SJSA1 (cell line): ENCODE results near the gene KLF9. TPM values are rescaled to one million over a fixed set of nuclear protein-coding genes. Genes with fewer than 3 reads are reported as not detected.
A peak's percentile ranks its signal among the peaks of the same experiment; 100 is the strongest.

Experiments used
- DNase-seq, 2 experiments: peaks; one replicate each; pipeline ENCODE4 v3.0.0-alpha.2; 2015 to 2020; ENCODE audit warnings: low spot score in 2 of 2, low read depth in 1 of 2
- H3K27ac ChIP-seq: fragments of 250-450 bp; sonication (Bioruptor Pico); 2 replicates; pipeline ENCODE4 v1.5.1; 2020; ENCODE audit warnings: mild to moderate bottlenecking, moderate library complexity
- H3K27me3 ChIP-seq: fragments of 250-450 bp; sonication (Bioruptor Pico); replicated peaks from 2 replicates; pipeline ENCODE4 v1.5.1; 2020; ENCODE audit warnings: mild to moderate bottlenecking, moderate library complexity
- H3K36me3 ChIP-seq: fragments of 250-450 bp; sonication (Bioruptor Pico); 2 replicates; pipeline ENCODE4 v1.5.1; 2020; ENCODE audit warnings: mild to moderate bottlenecking
- H3K4me1 ChIP-seq: fragments of 250-450 bp; sonication (Bioruptor Pico); replicated peaks from 2 replicates; pipeline ENCODE4 v1.6.1; 2021; ENCODE audit warnings: mild to moderate bottlenecking
- H3K4me3 ChIP-seq: fragments of 250-450 bp; sonication (Bioruptor Pico); 2 replicates; pipeline ENCODE4 v1.5.1; 2020; ENCODE audit warnings: mild to moderate bottlenecking
- H3K9me3 ChIP-seq: fragments of 250-450 bp; sonication (Bioruptor Pico); replicated peaks from 2 replicates; pipeline ENCODE4 v1.5.1; 2020; ENCODE audit warnings: mild to moderate bottlenecking
- total RNA-seq: library from RNA; depleted of rRNA; stranded (reverse); fragments of >200 nt; shearing (Covaris generic); gene quantifications from 2 replicates; pipeline ENCODE4 v1.2.3, GENCODE V29; 2014

The KLF9 gene
- total RNA-seq, 1 experiment from 2014 or later: 5.9 TPM

- no peak overlapping the region for H3K27ac ChIP-seq
Observed at GRCh38 chr9:70439991-70440706, 25.7 kb upstream of the KLF9 start.

GRCh38 chr9:70438341-70438928, 24.0 kb upstream of the KLF9 start:
- Histone ChIP-seq H3K9me3 (no peaks in the 10 kb centered on the region), H3K27me3 (no peaks in the 10 kb centered on the region), H3K4me1 (peaks cover 15% of the 10 kb centered on the region), H3K4me3 (no peak overlapping the region), H3K36me3 (no peaks in the 10 kb centered on the region), H3K27ac (no peak overlapping the region)
- peak; percentile 9 to 40 for DNase-seq

More at GRCh38 chr9:70439991-70440706, 25.7 kb upstream of the KLF9 start:
- no peaks in the 10 kb centered on the region for H3K9me3 ChIP-seq
- no peak for DNase-seq
- H3K36me3 ChIP-seq: no peaks in the 10 kb centered on the region
- no peak overlapping the region for H3K4me3 ChIP-seq
- H3K4me1 ChIP-seq: peaks cover 15% of the 10 kb centered on the region
- no peaks in the 10 kb centered on the region for H3K27me3 ChIP-seq

GRCh38 chr9:70435948-70436347, 21.5 kb upstream of the KLF9 start:
- Histone ChIP-seq H3K9me3 (no peaks in the 10 kb centered on the region), H3K27me3 (no peaks in the 10 kb centered on the region), H3K4me3 (no peak overlapping the region), H3K27ac (no peak overlapping the region), H3K36me3 (no peaks in the 10 kb centered on the region), H3K4me1 (peaks cover 15% of the 10 kb centered on the region)
- peak in 1 of 2 experiments; percentile 49 for DNase-seq

GRCh38 chr9:70429899-70430298, 15.4 kb upstream of the KLF9 start:
- Histone ChIP-seq H3K27ac (no peak overlapping the region), H3K4me3 (no peak overlapping the region), H3K4me1 (no peaks in the 10 kb centered on the region), H3K36me3 (no peaks in the 10 kb centered on the region), H3K27me3 (no peaks in the 10 kb centered on the region), H3K9me3 (no peaks in the 10 kb centered on the region)
- DNase-seq: no peak

GRCh38 chr9:70428781-70429180, 14.3 kb upstream of the KLF9 start:
- no peak overlapping the region for H3K27ac ChIP-seq
- no peaks in the 10 kb centered on the region for H3K36me3 ChIP-seq
- no peaks in the 10 kb centered on the region for H3K27me3 ChIP-seq
- no peaks in the 10 kb centered on the region for H3K9me3 ChIP-seq
- H3K4me1 ChIP-seq: no peaks in the 10 kb centered on the region
- H3K4me3 ChIP-seq: no peak overlapping the region
- DNase-seq: no peak

- Histone ChIP-seq H3K4me3 (no peak overlapping the region), H3K4me1 (no peaks in the 10 kb centered on the region), H3K27me3 (no peaks in the 10 kb centered on the region), H3K27ac (no peak overlapping the region), H3K36me3 (no peaks in the 10 kb centered on the region), H3K9me3 (no peaks in the 10 kb centered on the region)
- DNase-seq: no peak
Observed at GRCh38 chr9:70427161-70427945, 12.9 kb upstream of the KLF9 start.

GRCh38 chr9:70425192-70425591, 10.7 kb upstream of the KLF9 start:
- Histone ChIP-seq H3K27ac (no peak overlapping the region), H3K9me3 (no peaks in the 10 kb centered on the region)

GRCh38 chr9:70422371-70423043, 8.1 kb upstream of the KLF9 start:
- DNase-seq: no peak
- Histone ChIP-seq H3K27me3 (no peaks in the 10 kb centered on the region), H3K36me3 (no peaks in the 10 kb centered on the region), H3K27ac (no peak overlapping the region), H3K4me1 (peaks cover 17% of the 10 kb centered on the region), H3K9me3 (no peaks in the 10 kb centered on the region), H3K4me3 (no peak overlapping the region)

More at GRCh38 chr9:70425192-70425591, 10.7 kb upstream of the KLF9 start:
- Histone ChIP-seq H3K4me3 (no peak overlapping the region), H3K36me3 (no peaks in the 10 kb centered on the region), H3K4me1 (peaks cover 8% of the 10 kb centered on the region), H3K27me3 (no peaks in the 10 kb centered on the region)
- DNase-seq: no peak

GRCh38 chr9:70421272-70422180, 7.1 kb upstream of the KLF9 start:
- Histone ChIP-seq H3K9me3 (no peaks in the 10 kb centered on the region), H3K4me1 (peaks cover 17% of the 10 kb centered on the region), H3K36me3 (no peaks in the 10 kb centered on the region), H3K27me3 (no peaks in the 10 kb centered on the region), H3K27ac (peak overlapping the region; percentile 95; the same call in 1 of the 2 replicates), H3K4me3 (no peak overlapping the region; the same call in 1 of the 2 replicates)
- no peak for DNase-seq

- Histone ChIP-seq H3K36me3 (no peaks in the 10 kb centered on the region), H3K4me1 (peaks cover 17% of the 10 kb centered on the region), H3K27ac (peak overlapping the region; percentile 95), H3K4me3 (peak overlapping the region; percentile 43), H3K27me3 (no peaks in the 10 kb centered on the region), H3K9me3 (no peaks in the 10 kb centered on the region)
- peak; percentile 77 to 84 for DNase-seq
Observed at GRCh38 chr9:70420441-70421271, 6.2 kb upstream of the KLF9 start.

GRCh38 chr9:70419556-70420440, 5.3 kb upstream of the KLF9 start:
- Histone ChIP-seq H3K4me3 (peak overlapping the region; percentile 43), H3K9me3 (no peaks in the 10 kb centered on the region), H3K4me1 (peaks cover 17% of the 10 kb centered on the region), H3K27ac (peak overlapping the region; percentile 95), H3K27me3 (no peaks in the 10 kb centered on the region), H3K36me3 (no peaks in the 10 kb centered on the region)
- DNase-seq: peak; percentile 89 to 95
